Measurements from ENCODE around the gene CCDC106. TPM values are rescaled to one million over a fixed set of nuclear protein-coding genes. Genes with fewer than 3 reads are reported as not detected.

CCDC106 gene
- total RNA-seq, 1 experiment from 2014 or later: 9.7 TPM

DNA sequence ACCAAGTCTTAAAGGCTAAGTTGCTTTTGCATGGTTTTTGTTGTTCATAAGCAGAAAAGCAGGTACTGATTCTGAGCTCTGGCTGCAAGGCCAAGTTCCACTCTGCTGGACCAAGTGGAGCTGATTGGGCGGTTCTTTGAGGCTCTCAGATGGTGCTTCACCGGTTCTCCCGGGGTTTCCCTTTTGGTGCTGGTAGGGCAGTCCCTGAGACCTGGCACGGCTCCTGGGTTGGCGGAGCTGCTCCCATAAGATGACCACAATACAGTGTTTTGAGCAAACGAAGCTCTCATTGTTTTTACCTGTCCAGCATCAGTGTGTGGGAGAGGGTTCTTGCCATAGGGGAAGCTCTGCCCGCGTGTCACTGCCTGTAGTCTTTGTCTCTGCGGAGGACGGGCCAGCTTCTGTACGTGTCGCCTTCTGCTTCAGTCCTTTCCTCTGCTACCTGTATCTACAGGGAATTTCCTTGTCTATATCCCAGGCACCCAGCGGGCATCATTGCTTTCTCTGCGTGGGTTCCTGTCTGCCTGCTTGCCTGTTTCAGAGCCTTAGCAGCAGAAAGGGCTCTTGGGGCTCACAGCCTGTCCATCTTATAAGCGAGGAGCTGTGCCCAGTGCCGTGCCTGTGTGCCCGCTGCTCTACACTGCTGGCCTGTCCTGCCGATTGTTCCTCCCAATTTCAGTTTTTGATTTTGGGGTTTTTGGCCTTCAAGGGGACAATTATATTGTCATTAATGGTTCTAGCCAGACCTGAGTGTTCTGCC is 9.2 kb downstream of the CCDC106 start:
- H3K27ac ChIP-seq: no peak overlapping the region
- no peak overlapping the region for H3K4me3 ChIP-seq
- H3K27me3 ChIP-seq: no peaks in the 10 kb centered on the region
- 0 out of 2 replicates have a peak, but pooled peaks cover 5% of the 10 kb centered on the region for H3K4me1 ChIP-seq
- H3K9me3 ChIP-seq (replicated peaks): no peaks in the 10 kb centered on the region
- H3K36me3 ChIP-seq: peaks cover 22% of the 10 kb centered on the region
- DNase-seq: no peak

DNA sequence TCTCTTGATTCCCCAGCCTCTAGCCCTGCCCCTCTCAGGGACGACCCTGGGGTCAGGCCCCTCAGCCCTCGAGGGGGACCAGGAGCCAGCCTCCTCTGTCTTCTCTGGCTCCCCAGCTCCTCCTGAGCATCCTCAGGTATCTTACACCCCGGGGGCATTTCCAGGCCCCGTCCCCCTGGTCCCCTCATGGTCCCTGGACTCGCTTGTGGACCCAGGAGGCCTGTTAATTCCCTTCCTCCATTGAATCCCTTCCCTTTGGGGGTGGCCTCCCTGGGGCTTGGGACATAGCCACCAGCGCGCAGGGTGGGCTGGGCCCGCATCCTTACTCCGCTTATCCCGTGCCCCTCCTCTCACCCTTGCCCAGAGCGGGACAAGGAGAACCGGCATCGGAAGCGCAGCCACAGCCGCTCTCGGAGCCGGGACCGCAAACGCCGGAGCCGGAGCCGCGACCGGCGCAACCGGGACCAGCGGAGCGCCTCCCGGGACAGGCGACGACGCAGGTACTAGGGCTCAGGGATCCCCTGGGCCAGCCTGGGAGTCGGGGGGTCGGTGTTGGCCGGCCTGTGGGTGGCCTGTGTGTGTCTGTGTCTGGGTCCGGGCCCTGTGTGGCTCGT is 10.9 kb downstream of the CCDC106 start:
- Histone ChIP-seq H3K27ac (no peak overlapping the region), H3K27me3 (no peaks in the 10 kb centered on the region), H3K36me3 (peaks cover 38% of the 10 kb centered on the region), H3K4me3 (no peak overlapping the region), H3K9me3 (replicated peaks) (no peaks in the 10 kb centered on the region), H3K4me1 (0 out of 2 replicates have a peak, but pooled peaks cover 5% of the 10 kb centered on the region)
- no peak for DNase-seq

DNA sequence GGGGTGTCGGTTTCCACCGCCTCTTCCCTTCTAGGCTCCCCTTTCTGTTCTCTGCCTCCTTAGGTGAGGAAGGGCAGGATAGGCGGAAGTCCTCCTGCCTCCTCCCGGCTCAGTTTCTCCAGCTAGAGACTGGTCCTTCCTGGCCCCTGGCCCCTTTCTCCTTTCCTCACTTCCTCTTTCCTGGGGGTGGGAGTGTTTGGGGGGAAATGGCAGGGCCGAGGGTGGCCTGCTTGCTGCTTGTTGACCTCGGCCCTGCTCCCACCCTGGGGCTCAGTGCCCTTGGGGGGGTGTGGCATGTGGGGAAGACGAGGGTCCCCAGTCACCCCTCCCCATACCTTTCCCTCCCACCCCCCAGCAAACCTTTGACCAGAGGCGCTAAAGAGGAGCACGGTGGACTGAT is 11.8 kb downstream of the CCDC106 start:
- H3K36me3 ChIP-seq: peaks cover 45% of the 10 kb centered on the region
- H3K4me1 ChIP-seq: 0 out of 2 replicates have a peak, but pooled peaks cover 5% of the 10 kb centered on the region
- H3K27me3 ChIP-seq: no peaks in the 10 kb centered on the region
- no peak for DNase-seq
- H3K27ac ChIP-seq: no peak overlapping the region
- H3K4me3 ChIP-seq: no peak overlapping the region
- H3K9me3 ChIP-seq (replicated peaks): no peaks in the 10 kb centered on the region

DNA sequence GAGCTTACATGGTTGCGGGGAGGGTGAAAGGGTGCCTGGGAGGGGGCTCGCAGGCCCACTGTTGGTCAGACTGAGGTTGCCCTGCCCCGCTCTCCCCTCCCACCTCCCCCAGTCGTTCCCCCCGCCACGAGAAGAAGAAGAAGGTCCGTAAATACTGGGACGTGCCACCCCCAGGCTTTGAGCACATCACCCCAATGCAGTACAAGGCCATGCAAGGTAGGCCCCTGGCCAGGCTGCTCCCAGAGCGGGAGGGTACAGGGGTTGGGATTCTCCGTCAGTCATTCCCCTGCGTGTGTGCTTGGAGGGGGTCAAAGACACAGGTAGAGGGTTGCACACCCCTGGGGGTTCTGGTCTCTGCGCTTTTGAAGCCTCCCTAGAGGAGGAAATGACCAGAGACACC is 12.4 kb downstream of the CCDC106 start:
- Histone ChIP-seq H3K27ac (no peak overlapping the region), H3K27me3 (no peaks in the 10 kb centered on the region), H3K4me3 (no peak overlapping the region), H3K36me3 (peaks cover 46% of the 10 kb centered on the region), H3K4me1 (0 out of 2 replicates have a peak, but pooled peaks cover 5% of the 10 kb centered on the region), H3K9me3 (replicated peaks) (no peaks in the 10 kb centered on the region)
- DNase-seq: no peak

DNA sequence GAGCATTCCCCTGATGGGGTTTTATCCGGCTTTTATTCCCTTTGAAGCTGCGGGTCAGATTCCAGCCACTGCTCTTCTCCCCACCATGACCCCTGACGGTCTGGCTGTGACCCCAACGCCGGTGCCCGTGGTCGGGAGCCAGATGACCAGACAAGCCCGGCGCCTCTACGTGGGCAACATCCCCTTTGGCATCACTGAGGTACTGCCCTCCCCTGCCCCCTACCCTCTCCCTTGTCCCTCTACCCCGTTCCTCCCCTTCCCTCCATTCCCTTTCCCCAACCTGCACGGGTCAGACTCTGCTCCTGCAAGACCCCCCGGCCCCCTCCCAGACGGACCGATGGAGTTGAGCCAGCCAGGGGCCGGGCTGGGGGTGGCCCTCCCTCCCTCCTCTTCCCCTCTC is 13.0 kb downstream of the CCDC106 start:
- H3K36me3 ChIP-seq: peaks cover 52% of the 10 kb centered on the region
- H3K27me3 ChIP-seq: no peaks in the 10 kb centered on the region
- no peak overlapping the region for H3K4me3 ChIP-seq
- no peak overlapping the region for H3K27ac ChIP-seq
- no peak for DNase-seq
- 0 out of 2 replicates have a peak, but pooled peaks cover 5% of the 10 kb centered on the region for H3K4me1 ChIP-seq
- no peaks in the 10 kb centered on the region for H3K9me3 ChIP-seq (replicated peaks)

DNA sequence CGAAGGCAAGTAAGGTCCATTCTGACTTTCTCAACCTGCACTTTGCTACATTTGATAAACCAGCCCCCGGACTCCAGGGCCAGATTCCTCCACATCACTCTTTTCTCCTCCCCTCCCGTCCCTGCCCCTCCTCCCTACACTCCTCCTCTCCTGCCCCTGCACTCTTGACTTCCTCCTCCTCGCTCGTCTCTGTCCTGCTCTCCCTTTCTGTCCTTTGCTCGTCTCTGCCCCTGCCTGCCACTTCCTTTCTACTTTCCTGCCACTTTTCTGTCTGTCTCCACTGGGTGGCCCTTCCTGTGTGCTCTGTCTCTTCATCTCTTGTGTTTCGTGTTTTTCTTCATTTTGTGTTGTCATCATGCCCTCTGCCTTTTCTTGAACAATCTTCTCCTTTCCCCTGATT is 13.8 kb downstream of the CCDC106 start:
- Histone ChIP-seq H3K4me3 (no peak overlapping the region), H3K4me1 (no peaks in the 10 kb centered on the region), H3K36me3 (peaks cover 55% of the 10 kb centered on the region)

DNA sequence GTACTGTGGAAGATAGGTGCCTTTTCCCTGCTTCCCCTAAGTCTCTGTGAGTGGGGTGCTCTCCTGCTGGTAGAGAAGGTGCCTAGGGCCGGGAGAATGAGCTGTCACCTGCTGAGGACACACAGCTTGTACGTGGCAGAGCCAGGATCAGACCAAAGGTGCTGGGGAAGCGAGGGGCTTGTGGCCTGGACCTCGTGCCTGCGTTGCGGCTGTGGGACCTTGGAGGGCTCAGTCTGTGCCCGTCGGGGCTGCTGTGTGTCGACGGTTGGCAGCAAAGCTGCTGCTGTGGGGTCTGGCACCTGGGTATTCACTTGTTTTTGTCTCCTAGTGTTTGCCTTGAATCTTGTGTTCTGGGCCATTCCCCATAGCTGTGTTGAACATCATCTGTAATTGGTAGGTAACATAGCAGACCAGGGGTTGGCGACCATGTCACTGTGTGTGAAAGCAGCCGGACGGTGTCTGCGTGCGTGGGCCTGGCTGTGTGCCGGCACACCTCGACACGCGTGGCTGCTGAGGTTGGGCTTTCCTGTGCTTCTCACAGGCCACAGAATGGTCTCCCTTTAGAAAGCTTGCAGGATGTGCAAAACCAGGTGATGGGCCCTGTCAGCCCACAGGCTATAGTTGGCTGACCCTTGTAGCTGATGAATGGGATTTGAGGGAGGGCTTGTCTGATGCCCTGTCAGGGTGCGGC is 16.0 kb downstream of the CCDC106 start:
- Histone ChIP-seq H3K4me1 (no peaks in the 10 kb centered on the region), H3K36me3 (peaks cover 69% of the 10 kb centered on the region), H3K27ac (no peak overlapping the region), H3K27me3 (no peaks in the 10 kb centered on the region), H3K9me3 (replicated peaks) (no peaks in the 10 kb centered on the region), H3K4me3 (no peak overlapping the region)
- DNase-seq: no peak

More for the DNA sequence above, 13.8 kb downstream of the CCDC106 start:
- Histone ChIP-seq H3K27me3 (no peaks in the 10 kb centered on the region), H3K27ac (no peak overlapping the region), H3K9me3 (replicated peaks) (no peaks in the 10 kb centered on the region)
- DNase-seq: no peak

DNA sequence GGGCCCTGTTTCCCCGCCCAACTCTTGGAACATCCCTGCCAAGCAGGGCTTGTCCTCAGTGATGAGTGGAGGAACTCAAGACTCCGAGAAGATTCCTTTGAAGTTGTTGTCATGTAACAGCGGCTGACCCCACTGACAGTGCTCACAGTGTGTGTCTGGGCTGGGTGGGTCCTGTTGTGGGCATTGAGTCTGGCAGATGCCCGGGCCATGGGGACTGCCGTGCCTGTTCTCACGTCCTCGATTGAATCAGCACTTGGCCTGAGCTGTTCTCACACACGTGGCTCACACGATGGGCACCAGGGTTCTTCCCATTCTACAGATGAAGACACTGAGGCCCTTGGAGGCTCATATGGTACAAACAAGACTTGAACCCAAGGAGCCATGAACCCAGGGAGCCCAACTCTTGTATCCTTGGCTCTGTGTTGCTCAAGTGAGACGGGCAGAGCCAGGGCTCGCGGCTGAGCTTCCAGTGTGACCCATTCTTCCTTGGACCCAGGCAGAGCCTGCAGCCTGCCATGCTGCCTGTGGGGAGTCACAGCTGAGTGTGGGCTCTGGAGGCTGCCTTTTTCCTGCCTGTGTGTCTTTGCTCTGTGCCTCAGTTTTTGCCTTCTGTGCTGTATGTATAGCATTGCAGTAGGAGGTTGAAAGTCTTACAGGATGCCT is 18.5 kb downstream of the CCDC106 start:
- H3K27me3 ChIP-seq: no peaks in the 10 kb centered on the region
- no peaks in the 10 kb centered on the region for H3K9me3 ChIP-seq (replicated peaks)
- no peak for DNase-seq
- H3K4me3 ChIP-seq: no peak overlapping the region
- H3K4me1 ChIP-seq: no peaks in the 10 kb centered on the region
- peaks cover 69% of the 10 kb centered on the region for H3K36me3 ChIP-seq
- no peak overlapping the region for H3K27ac ChIP-seq

DNA sequence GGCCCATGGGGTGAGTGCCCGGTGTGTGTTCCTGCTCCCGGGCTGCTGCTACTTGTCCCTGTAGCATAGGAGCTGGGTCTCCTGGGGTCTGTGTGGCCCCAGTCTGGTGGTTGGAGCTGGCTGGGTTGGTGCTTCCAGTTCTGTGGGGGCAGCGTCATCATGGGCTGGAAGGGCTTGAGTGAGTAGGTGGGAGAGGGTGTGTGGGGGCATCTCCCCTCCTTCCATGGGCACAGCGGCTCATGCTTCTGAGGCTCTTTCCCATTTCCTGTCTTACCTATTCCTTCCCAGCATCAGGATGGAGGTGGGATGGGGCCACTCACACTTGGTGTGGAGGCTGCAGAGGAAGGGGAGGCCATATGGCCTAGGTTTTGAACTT is 19.0 kb downstream of the CCDC106 start:
- DNase-seq: no peak
- no peak overlapping the region for H3K4me3 ChIP-seq
- no peaks in the 10 kb centered on the region for H3K27me3 ChIP-seq
- no peak overlapping the region for H3K27ac ChIP-seq
- H3K9me3 ChIP-seq (replicated peaks): no peaks in the 10 kb centered on the region
- peaks cover 68% of the 10 kb centered on the region for H3K36me3 ChIP-seq
- no peaks in the 10 kb centered on the region for H3K4me1 ChIP-seq

DNA sequence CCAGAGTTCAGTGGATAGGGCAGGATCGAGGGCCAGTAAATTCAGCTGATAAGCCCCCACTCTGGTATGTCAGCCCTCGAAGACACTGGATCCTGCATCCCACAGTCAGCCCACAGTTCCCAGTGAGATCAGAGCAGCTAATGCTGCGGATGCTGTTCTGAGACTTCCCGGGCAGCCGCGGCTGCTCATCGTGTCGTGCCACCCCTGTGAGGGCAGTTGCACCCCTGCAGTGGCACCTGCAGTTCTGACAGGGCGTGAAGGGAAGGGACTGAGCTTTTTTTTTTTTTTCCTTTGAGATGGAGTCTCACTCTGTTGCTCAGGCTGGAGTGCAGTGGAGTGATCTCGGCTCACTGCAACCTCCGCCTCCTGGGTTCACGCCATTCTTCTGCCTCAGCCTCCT is 19.5 kb downstream of the CCDC106 start:
- no peak for DNase-seq
- peaks cover 3% of the 10 kb centered on the region; the same call in 1 of the 2 replicates for H3K4me1 ChIP-seq
- H3K36me3 ChIP-seq: peaks cover 69% of the 10 kb centered on the region
- no peaks in the 10 kb centered on the region for H3K27me3 ChIP-seq
- H3K27ac ChIP-seq: no peak overlapping the region
- no peak overlapping the region for H3K4me3 ChIP-seq
- no peaks in the 10 kb centered on the region for H3K9me3 ChIP-seq (replicated peaks)

DNA sequence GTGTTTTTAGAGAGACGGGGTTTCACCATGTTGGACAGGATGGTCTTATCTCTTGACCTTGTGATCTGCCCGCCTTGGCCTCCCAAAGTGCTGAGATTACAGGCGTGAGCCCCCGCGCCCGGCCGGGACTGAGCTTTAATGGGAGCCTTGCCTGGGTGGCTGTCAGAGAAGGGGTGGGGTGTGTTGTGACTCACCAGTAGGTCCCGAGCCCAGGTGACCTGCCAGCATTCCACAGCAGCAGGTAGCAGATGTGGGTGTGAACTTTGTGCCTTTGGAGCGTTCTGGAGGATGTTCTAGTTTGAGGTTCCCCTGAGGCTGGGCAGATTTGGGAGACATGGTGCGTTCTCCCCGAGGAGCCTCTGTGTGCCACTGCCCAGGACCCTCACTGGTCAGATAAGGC is 19.9 kb downstream of the CCDC106 start:
- H3K27me3 ChIP-seq: no peaks in the 10 kb centered on the region
- H3K9me3 ChIP-seq (replicated peaks): no peaks in the 10 kb centered on the region
- H3K4me3 ChIP-seq: no peak overlapping the region
- H3K27ac ChIP-seq: no peak overlapping the region
- no peak for DNase-seq
- H3K36me3 ChIP-seq: peaks cover 65% of the 10 kb centered on the region
- H3K4me1 ChIP-seq: peaks cover 3% of the 10 kb centered on the region; the same call in 1 of the 2 replicates

DNA sequence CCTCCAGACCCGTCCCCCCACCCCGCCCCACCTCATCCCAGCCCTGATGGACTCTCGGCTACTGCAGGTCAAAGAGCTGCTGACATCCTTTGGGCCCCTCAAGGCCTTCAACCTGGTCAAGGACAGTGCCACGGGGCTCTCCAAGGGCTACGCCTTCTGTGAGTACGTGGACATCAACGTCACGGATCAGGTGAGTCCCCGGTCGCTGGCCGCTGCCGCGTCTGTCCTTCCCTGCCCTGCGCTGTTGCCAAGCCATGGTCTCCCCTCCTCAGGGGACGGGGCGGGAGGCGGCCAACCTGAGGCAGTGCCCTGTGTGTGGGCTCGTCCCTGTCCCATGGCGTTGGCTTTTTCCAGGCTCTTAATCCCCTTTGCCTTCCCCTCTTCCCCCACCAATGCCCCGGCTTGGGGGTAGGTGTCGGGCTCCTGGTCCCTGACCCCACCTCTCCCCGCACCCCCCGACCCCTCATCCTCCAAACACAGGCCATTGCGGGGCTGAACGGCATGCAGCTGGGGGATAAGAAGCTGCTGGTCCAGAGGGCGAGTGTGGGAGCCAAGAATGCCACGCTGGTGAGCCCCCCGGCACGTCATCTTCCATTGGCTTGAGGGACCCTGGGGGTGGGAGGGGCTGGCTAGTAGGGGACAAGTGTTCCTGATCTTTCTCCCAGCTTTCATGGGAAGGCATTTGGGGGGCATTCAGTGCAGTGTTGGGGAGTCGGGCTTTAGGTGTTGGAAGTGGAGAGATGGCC is 20.8 kb downstream of the CCDC106 start:
- H3K9me3 ChIP-seq (replicated peaks): no peaks in the 10 kb centered on the region
- no peak overlapping the region for H3K27ac ChIP-seq
- no peaks in the 10 kb centered on the region for H3K27me3 ChIP-seq
- H3K4me1 ChIP-seq: peaks cover 3% of the 10 kb centered on the region; the same call in 1 of the 2 replicates
- peaks cover 57% of the 10 kb centered on the region for H3K36me3 ChIP-seq
- DNase-seq: no peak
- no peak overlapping the region for H3K4me3 ChIP-seq

DNA sequence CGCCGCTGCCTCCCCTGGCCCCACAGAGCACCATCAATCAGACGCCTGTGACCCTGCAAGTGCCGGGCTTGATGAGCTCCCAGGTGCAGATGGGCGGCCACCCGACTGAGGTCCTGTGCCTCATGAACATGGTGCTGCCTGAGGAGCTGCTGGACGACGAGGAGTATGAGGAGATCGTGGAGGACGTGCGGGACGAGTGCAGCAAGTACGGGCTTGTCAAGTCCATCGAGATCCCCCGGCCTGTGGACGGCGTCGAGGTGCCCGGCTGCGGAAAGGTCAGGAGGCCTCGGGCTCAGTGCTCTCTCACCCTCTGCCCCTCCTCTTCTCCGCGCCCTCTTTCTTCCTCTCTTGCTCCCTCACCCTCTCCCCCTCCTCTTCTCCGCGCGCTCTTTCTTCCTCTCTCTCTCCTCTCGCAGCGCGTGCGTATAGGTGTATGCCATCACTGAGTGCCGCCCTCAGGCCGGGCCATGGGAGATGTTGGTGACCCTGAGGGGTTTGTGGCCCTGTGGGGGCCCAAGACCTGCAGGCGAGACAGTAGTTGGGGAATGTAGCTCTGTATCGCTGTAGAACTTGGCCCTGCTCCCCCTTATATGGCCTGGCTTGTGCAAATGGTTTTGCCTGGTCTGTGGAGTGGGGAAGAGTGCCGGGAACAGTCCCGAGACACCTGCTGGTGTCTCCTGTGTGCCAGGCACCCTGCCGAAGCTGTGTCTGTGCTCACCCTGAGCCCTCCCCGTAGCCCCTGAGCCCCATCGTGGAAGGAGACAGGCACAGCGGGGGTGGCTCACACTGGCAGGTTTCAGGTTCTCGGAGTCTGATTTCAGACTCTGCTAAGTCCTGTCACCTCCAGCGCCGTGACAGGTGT is 21.6 kb downstream of the CCDC106 start:
- Histone ChIP-seq H3K27ac (no peak overlapping the region), H3K36me3 (peaks cover 50% of the 10 kb centered on the region), H3K27me3 (no peaks in the 10 kb centered on the region), H3K4me3 (no peak overlapping the region), H3K4me1 (peaks cover 3% of the 10 kb centered on the region; the same call in 1 of the 2 replicates), H3K9me3 (replicated peaks) (no peaks in the 10 kb centered on the region)
- DNase-seq: no peak

Data from SJCRH30 (cell line).